ENCODE results near the gene OR6K2. TPM values are rescaled to one million over a fixed set of nuclear protein-coding genes. Genes with fewer than 3 reads are reported as not detected.

OR6K2 gene
- polyA plus RNA-seq, 5 donors = not detected

DNA sequence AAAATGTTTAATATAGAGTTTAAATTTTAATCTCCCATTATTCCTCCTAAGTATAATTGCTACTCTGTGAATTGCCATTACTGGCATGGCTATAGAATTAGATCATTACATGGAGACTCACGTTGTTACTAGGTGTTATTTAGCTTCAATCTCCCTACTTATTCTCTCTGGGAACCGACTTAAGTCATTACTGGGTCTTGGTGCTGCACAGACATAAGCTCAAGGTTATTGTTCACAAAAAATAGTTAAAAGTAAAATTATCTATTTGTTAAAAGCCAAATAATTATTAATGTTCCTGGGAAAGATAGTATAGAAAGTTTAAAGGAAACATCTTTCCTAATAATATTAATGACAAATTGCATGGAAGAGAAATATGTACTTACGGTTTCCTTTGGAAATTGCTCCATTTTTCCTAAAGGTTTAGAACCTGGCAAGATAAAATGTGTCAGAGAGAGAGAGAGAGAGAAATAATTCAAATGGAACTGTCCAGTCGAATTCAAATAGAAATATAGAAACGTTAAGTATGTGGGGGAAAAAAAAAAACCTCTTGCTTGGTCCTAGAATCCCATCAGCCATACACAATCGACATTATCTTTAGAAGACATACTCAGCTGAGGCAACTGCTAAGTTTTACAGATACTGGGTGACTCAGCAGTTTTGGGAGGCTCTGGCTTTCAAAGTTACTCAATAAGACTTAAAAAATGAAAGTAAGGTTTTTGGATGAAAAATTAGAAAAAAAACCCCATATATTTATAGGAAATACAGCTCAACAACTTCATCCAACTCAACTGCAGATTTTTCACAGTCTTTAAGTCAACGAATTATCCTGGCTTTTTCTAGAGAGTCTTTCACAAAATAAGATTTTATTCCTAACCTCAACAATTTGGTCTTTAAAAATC lies 14.1 kb downstream of the OR6K2 start, which contains the start of gene SPTA1:
SPTA1 (minus strand) TSS at position 605 of the 899 bp plus-strand sequence; CDS start at position 407, 198 bp downstream.
- no peak for DNase-seq

- no peak for DNase-seq
These were observed 15.4 kb downstream of the OR6K2 start for GRCh38 chr1:158685085-158685484.

- no peak for DNase-seq
These were observed 18.8 kb downstream of the OR6K2 start for GRCh38 chr1:158681606-158682005.

GRCh38 chr1:158679289-158679688 lies 21.2 kb downstream of the OR6K2 start:
- no peak for DNase-seq

DNA sequence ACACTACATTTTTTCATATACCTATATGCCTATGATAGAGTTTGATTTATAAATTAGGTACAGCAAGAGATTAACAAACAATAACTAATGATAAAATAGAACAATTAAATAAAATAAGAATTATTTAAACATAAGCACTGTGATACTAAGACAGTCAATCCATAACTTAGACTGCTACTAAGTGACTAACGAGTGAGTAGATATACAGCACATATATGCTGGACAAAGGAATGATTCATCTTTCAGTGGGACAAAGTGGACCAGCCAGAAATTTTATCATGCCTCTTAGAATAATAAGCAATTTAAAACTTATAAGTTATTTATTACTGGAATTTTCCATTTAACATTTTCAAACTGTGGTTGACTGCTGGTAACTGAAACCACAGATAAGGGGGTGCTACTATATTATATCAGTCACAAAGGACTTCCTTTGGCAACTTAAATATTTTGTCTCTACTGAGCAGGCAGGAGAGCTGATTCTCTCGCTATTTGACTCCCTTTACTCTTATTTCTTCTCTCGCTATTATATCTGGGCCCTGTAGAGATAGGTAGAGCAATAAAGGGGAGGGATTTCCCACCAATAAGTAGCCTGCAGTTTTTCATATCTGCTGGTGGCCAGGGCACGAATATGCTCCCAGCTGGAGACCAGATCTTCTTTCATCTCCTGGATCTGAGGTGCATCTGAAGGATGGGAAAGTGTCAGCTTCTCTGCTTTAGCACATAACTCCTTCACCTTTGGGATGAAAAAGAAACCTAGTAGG lies 24.7 kb downstream of the OR6K2 start:
- DNase-seq = no peak

GRCh38 chr1:158674302-158674701 lies 26.1 kb downstream of the OR6K2 start:
- no peak for DNase-seq

DNA sequence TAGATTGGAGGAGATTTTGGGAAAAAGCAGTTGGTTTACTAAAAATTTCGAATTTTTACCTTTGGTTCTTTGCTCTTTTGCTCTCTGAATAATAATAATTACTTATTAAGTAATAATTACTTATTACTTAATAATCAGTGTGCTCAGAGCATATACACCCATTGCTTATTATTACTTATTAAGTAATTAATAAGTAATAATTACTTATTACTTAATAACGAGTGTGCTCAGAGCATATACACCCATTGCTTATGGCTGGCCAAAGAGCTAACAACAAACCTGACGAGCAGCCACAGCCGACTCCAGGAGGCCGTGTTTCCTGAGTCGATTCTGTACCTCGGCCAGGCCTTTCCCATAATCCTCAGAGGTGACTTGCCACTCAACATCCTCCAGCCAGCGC lies 34.4 kb downstream of the OR6K2 start:
- no peak for DNase-seq

GRCh38 chr1:158654571-158654970 lies 45.9 kb downstream of the OR6K2 start:
- DNase-seq = no peak

GRCh38 chr1:158654086-158654485 lies 46.4 kb downstream of the OR6K2 start:
- no peak for DNase-seq

- no peak for DNase-seq
These were observed 47.6 kb downstream of the OR6K2 start for GRCh38 chr1:158652721-158653334.

Other genes starting within 250 kb of the OR6K2 start
- gene OR10K1, start 238.8 kb downstream of the OR6K2 start, polyA plus RNA-seq (ENCODE audit: insufficient read depth in 1 of 5, insufficient read length in 5 of 5, low replicate concordance in 1 of 5) = under 1 TPM in 1 of 5 donors, not detected in 4; 0.04 TPM
- gene OR10R2, start 228.4 kb downstream of the OR6K2 start, polyA plus RNA-seq (ENCODE audit: insufficient read depth in 1 of 5, insufficient read length in 5 of 5, low replicate concordance in 1 of 5) = not detected
- gene OR6Y1, start 146.2 kb downstream of the OR6K2 start, polyA plus RNA-seq (ENCODE audit: insufficient read depth in 1 of 5, insufficient read length in 5 of 5, low replicate concordance in 1 of 5) = under 1 TPM in 1 of 5 donors, not detected in 4; 0.13 TPM
- not detected for gene OR6P1, start 130.1 kb downstream of the OR6K2 start, polyA plus RNA-seq (ENCODE audit: insufficient read depth in 1 of 5, insufficient read length in 5 of 5, low replicate concordance in 1 of 5)
- not detected for gene OR10X1, start 120.8 kb downstream of the OR6K2 start, polyA plus RNA-seq (ENCODE audit: insufficient read depth in 1 of 5, insufficient read length in 5 of 5, low replicate concordance in 1 of 5)
- gene OR10Z1, start 95.4 kb downstream of the OR6K2 start, polyA plus RNA-seq (ENCODE audit: insufficient read depth in 1 of 5, insufficient read length in 5 of 5, low replicate concordance in 1 of 5) = under 1 TPM; 0.19 to 0.70 (median 0.29) TPM
- 10 to 100 TPM in 2 of 5 donors, 1 to 10 TPM in 3; 8.3 to 26.4 (median 8.9) TPM for gene SPTA1, start 13.9 kb downstream of the OR6K2 start, polyA plus RNA-seq (ENCODE audit: insufficient read depth in 1 of 5, insufficient read length in 5 of 5, low replicate concordance in 1 of 5)
- under 1 TPM in 2 of 5 donors, not detected in 3; 0.09 TPM for gene OR6K3, start 20.1 kb upstream of the OR6K2 start, polyA plus RNA-seq (ENCODE audit: insufficient read depth in 1 of 5, insufficient read length in 5 of 5, low replicate concordance in 1 of 5)
- not detected for gene OR6K6, start 54.1 kb upstream of the OR6K2 start, polyA plus RNA-seq (ENCODE audit: insufficient read depth in 1 of 5, insufficient read length in 5 of 5, low replicate concordance in 1 of 5)
- not detected for gene OR6N1, start 71.5 kb upstream of the OR6K2 start, polyA plus RNA-seq (ENCODE audit: insufficient read depth in 1 of 5, insufficient read length in 5 of 5, low replicate concordance in 1 of 5)
- gene OR6N2, start 80.6 kb upstream of the OR6K2 start, polyA plus RNA-seq (ENCODE audit: insufficient read depth in 1 of 5, insufficient read length in 5 of 5, low replicate concordance in 1 of 5) = not detected
- 1 to 10 TPM; 4.3 to 6.9 (median 4.8) TPM for gene MNDA, start 130.7 kb upstream of the OR6K2 start, polyA plus RNA-seq (ENCODE audit: insufficient read depth in 1 of 5, insufficient read length in 5 of 5, low replicate concordance in 1 of 5)
- 1 to 10 TPM in 2 of 5 donors, under 1 TPM in 3; 0.44 to 1.4 (median 0.82) TPM for gene PYHIN1, start 230.9 kb upstream of the OR6K2 start, polyA plus RNA-seq (ENCODE audit: insufficient read depth in 1 of 5, insufficient read length in 5 of 5, low replicate concordance in 1 of 5)